Loucy (cell line): ENCODE results near the gene DNM1.

Experiments
- EZH2phosphoT487 ChIP-seq: fragments of 200-600 bp; IDR thresholded peaks from 2 replicates; pipeline ENCODE4 v1.6.1; 2018; ENCODE audit warnings: antibody characterized with exemption, mild to moderate bottlenecking, moderate library complexity, borderline replicate concordance
- TF ChIP-seq, protein P1 (sequence below): fragments of 200-600 bp; sonication (generic); conservative IDR thresholded peaks from 2 replicates; pipeline ENCODE4 v1.5.1; 2014; ENCODE audit warnings: mild to moderate bottlenecking, antibody characterized with exemption, low read length

DNA sequence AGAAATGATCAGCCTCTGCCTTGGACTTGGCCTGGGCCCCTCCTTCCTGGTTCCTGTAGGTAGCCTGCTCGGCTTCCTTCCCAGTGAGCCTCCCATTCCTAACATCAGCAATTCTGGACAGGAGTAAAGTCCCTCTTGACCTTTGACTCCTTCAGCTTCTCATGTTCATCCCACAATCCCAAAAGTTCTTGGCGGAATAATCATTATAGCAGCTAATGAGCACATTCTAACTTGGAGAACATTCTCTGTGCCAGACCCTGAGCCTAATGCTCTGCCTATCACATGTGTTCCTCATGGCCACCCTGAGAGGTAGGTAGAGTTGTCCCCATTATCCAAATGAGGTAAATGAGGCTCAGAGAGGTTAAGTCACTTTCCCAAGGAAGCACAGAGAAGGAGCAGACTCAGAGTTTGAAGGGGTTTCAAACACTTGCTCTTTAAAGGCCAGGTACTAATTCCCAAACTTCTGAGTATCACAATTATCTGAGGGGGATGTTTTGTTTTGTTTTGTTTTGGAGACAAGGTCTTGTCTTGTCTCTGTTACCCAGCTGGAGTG, 94.1 kb downstream of the DNM1 start:
- TF ChIP-seq, protein P1, sequence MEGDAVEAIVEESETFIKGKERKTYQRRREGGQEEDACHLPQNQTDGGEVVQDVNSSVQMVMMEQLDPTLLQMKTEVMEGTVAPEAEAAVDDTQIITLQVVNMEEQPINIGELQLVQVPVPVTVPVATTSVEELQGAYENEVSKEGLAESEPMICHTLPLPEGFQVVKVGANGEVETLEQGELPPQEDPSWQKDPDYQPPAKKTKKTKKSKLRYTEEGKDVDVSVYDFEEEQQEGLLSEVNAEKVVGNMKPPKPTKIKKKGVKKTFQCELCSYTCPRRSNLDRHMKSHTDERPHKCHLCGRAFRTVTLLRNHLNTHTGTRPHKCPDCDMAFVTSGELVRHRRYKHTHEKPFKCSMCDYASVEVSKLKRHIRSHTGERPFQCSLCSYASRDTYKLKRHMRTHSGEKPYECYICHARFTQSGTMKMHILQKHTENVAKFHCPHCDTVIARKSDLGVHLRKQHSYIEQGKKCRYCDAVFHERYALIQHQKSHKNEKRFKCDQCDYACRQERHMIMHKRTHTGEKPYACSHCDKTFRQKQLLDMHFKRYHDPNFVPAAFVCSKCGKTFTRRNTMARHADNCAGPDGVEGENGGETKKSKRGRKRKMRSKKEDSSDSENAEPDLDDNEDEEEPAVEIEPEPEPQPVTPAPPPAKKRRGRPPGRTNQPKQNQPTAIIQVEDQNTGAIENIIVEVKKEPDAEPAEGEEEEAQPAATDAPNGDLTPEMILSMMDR, result no peak
- no peak for TF ChIP-seq EZH2phosphoT487
